Measurements from ENCODE around the gene UBL4A.

DNA sequence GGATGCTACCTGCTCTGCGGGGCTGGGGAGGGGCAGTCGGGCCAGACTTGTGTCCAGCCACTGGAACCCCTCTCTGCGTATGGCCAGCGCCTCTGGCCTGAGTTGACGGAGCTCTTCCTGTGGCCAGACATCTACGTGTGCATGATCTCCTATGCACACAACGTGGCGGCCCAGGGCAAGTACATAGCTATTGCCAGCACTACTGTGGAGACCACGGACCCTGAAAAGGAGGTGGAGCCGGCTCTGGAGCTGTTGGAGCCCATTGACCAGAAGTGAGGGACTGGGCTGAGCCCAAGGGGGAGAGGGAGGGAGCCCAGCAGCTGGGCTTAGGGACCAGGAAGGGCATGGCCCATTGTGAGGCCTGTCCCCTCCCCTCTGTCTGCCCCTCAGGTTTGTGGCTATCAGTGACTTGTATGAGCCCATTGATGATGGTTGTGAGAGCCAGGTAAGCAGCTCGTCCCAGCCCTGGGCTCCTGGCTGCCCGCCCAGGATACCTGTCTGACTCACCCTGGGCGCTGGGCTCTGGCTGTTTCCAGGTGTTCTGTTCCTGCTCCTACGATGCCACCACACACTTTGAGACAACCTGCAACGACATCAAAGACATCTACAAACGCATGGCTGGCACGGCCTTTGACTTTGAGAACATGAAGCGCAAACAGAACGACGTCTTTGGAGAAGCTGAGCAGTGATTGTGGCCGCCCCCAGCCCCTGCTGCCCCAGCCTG, 44.3 kb downstream of the UBL4A start:
- TF ChIP-seq POLR2A (IDR thresholded peaks at IDR 0.05; ENCODE audit: low read depth, low read length), result no peak
- TF ChIP-seq TAF1 (IDR thresholded peaks at IDR 0.05; ENCODE audit: low read depth, low read length), result no peak
- no peak for TF ChIP-seq POLR2AphosphoS5 (IDR thresholded peaks at IDR 0.05; ENCODE audit: low read depth, low read length)
- no peak for TF ChIP-seq PAX5 (IDR thresholded peaks at IDR 0.05; ENCODE audit: insufficient read depth, low read length, severe bottlenecking)
- TF ChIP-seq SPI1 (IDR thresholded peaks at IDR 0.05; ENCODE audit: low read depth, low read length), result no peak
